ENCODE results near the gene TCF3. TPM values are rescaled to one million over a fixed set of nuclear protein-coding genes. Genes with fewer than 3 reads are reported as not detected.

The TCF3 gene
- total and polyA plus RNA-seq, 12 donors = 8.5 to 96.0 (median 42.0) TPM

DNA sequence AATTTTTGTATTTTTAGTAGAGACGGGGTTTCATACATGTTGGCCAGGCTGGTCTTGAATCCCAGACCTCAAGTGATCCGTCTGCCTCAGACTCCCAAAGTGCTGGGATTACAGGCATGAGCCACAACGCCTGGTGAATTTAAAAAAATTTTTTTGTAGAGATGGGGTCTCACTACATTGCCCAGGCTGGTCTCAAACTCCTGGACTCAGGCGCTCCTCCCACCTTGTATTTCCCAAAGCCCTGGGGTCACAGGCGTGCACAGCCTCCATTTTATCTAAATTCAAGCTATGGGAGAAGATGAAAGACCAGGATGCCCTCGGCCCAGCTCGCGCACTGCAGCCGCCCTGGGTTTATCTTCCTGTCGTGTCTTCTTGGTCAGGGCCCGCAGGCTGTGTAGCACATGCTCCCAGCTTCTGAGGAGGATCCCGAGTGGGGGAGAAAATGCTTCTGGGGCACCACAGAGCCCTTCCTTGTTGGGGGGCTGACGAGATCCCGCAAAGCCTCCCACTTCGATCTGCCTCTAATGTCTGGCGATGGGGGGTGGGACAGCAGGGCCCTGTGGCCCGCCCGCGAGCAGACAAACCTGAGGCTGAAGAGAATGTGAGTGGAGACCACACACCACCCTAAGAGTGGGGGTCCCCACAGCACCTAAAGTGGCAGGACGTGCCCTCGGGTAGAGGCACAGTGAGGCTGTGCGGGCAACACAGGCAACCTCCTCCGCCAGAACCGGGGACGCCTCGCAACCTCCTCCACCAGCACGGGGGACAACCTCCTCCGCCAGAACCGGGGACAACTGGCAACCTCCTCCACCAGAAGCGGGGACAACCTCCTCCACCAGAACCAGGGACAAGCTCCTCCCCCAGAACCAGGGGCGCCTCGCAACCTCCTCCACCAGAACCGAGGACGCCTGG, 15.8 kb downstream of the TCF3 start:
- Histone ChIP-seq H3K27ac (no peak overlapping the region), H3K4me1 (replicated peaks in 1 of 2) (no peaks in the 10 kb centered on the region), H3K27me3 (no peaks in the 10 kb centered on the region), H3K36me3 (replicated peaks in 1 of 2) (peaks cover 0 to 3% of the 10 kb centered on the region in 2 donors), H3K9me3 (replicated peaks in 1 of 3) (no peaks in the 10 kb centered on the region), H3K4me3 (no peak overlapping the region)
- no peak for TF ChIP-seq POLR2A (IDR thresholded peaks at IDR 0.05)
- TF ChIP-seq, protein P1, sequence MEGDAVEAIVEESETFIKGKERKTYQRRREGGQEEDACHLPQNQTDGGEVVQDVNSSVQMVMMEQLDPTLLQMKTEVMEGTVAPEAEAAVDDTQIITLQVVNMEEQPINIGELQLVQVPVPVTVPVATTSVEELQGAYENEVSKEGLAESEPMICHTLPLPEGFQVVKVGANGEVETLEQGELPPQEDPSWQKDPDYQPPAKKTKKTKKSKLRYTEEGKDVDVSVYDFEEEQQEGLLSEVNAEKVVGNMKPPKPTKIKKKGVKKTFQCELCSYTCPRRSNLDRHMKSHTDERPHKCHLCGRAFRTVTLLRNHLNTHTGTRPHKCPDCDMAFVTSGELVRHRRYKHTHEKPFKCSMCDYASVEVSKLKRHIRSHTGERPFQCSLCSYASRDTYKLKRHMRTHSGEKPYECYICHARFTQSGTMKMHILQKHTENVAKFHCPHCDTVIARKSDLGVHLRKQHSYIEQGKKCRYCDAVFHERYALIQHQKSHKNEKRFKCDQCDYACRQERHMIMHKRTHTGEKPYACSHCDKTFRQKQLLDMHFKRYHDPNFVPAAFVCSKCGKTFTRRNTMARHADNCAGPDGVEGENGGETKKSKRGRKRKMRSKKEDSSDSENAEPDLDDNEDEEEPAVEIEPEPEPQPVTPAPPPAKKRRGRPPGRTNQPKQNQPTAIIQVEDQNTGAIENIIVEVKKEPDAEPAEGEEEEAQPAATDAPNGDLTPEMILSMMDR (IDR thresholded peaks at IDR 0.05) = no peak
- 95 to 97% (median 95%) methylated on average over 22 to 34 of the region's 34 CpGs for WGBS, 4 donors
- DNase-seq = no peak
- intact Hi-C loops (cut with DNase I) = no loop called here

- intact Hi-C loops (cut with DNase I) = no loop called here
- no peak for TF ChIP-seq POLR2A (IDR thresholded peaks at IDR 0.05)
- TF ChIP-seq, protein P1 (IDR thresholded peaks at IDR 0.05) = no peak
- no peak overlapping the region for H3K4me3 ChIP-seq
- H3K9me3 ChIP-seq (replicated peaks in 1 of 3) = no peaks in the 10 kb centered on the region
- no peaks in the 10 kb centered on the region for H3K4me1 ChIP-seq (replicated peaks in 1 of 2)
- peaks cover 0 to 4% of the 10 kb centered on the region in 2 donors for H3K36me3 ChIP-seq (replicated peaks in 1 of 2)
- no peak overlapping the region for H3K27ac ChIP-seq
- DNase-seq = no peak
- WGBS, 4 donors = 92 to 100% (median 98%) methylated on average over 1 to 5 of the region's 5 CpGs
- H3K27me3 ChIP-seq = no peaks in the 10 kb centered on the region
These were observed 17.5 kb downstream of the TCF3 start for GRCh38 chr19:1634938-1635243.

DNA sequence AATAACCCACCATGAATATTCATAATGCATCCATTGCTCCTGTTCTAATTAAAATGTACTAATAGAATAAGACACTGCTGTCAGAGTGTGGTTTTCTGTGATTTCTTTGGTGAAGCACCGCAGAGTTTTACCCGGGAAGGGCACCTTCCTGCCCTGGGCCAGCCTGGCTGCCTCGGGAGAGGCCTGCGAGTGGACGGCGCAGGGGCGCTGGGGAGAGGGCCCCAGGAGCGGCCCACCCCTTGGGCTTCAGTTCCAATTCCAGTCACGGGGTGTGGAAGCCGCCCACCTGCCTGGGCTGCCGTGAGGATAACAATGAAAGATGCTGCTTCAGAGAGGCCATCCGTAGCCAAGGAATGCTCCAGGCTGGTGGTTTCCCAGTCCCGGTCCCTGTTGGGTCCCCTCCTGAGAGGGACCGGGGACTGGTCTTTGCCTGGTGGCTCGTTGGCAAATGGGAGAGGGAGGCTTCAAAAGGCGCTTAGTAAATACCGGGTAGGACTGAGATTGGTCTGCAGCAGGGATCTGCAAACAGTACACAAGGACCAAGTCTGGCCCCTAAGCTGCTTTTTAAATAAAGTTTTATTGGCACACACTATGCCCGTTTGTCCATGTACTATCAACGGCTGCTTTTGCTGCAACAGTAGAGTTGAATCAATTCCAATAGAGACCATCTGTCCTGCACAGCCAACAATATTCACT, 18.0 kb downstream of the TCF3 start:
- intact Hi-C loops (cut with DNase I) = no loop called here
- H3K27ac ChIP-seq = no peak overlapping the region
- H3K4me3 ChIP-seq = no peak overlapping the region
- TF ChIP-seq, protein P1 (IDR thresholded peaks at IDR 0.05) = no peak
- TF ChIP-seq POLR2A (IDR thresholded peaks at IDR 0.05) = no peak
- H3K4me1 ChIP-seq (replicated peaks in 1 of 2) = no peaks in the 10 kb centered on the region
- DNase-seq = no peak
- H3K9me3 ChIP-seq (replicated peaks in 1 of 3) = no peaks in the 10 kb centered on the region
- peaks cover 0 to 4% of the 10 kb centered on the region in 2 donors for H3K36me3 ChIP-seq (replicated peaks in 1 of 2)
- 89 to 95% (median 94%) methylated on average over 16 to 19 of the region's 19 CpGs for WGBS, 4 donors
- no peaks in the 10 kb centered on the region for H3K27me3 ChIP-seq

DNA sequence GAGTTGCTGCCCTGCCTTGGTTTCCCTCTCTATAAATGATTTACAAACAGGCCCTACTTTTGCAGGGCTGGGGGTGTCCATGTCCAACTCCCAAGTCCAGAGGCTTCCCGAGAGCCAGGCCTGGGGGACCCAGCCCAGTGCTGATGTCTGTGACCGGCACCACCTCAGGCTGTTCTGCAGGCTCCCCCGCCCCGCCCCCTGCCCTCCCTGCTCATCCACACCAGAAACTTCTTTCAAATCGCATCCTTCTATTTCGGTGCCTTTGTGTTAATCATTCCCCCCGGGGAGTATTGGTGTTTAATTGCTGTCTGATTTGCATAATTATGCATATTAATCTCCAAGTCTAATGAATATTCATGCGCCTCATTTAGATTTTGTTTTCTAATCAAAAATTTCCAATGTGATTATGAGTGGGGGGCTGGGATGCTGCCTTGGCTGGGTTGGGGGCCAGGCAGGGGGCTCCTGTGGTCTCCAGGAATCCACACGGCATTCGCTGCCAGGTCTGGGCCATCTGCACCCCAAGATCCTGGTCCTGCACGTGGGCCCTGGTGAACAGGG, 19.1 kb downstream of the TCF3 start:
- intact Hi-C loops (cut with DNase I) = no loop called here
- Histone ChIP-seq H3K27me3 (no peaks in the 10 kb centered on the region), H3K9me3 (replicated peaks in 1 of 3) (no peaks in the 10 kb centered on the region), H3K4me3 (no peak overlapping the region), H3K27ac (no peak overlapping the region), H3K4me1 (replicated peaks in 1 of 2) (no peaks in the 10 kb centered on the region), H3K36me3 (replicated peaks in 1 of 2) (peaks cover 0 to 4% of the 10 kb centered on the region in 2 donors)
- TF ChIP-seq POLR2A (IDR thresholded peaks at IDR 0.05) = no peak
- TF ChIP-seq, protein P1 (IDR thresholded peaks at IDR 0.05) = no peak
- 93 to 96% (median 94%) methylated on average over 11 of the region's 11 CpGs for WGBS, 4 donors
- DNase-seq = no peak

Measured in adrenal gland (tissue), 12 donors.